GM21515 (cell line): ENCODE results near the gene FMNL2.

Source experiments
- ATAC-seq: cut with Tn5 transposase; IDR thresholded peaks from one replicate; pipeline ENCODE4 v1.9.1; 2021; ENCODE audit not compliant: unreplicated experiment

The FMNL2 gene

GRCh38 chr2:152569186-152569585 lies 234.2 kb downstream of the FMNL2 start:
- no peak for ATAC-seq

GRCh38 chr2:152571048-152571766 lies 236.2 kb downstream of the FMNL2 start:
- ATAC-seq: no peak

GRCh38 chr2:152572031-152572430 lies 237.1 kb downstream of the FMNL2 start:
- no peak for ATAC-seq

GRCh38 chr2:152573168-152573567 lies 238.2 kb downstream of the FMNL2 start:
- peak; percentile 71 for ATAC-seq

- ATAC-seq: no peak
Observed at GRCh38 chr2:152577579-152577978, 242.6 kb downstream of the FMNL2 start.

GRCh38 chr2:152578573-152578972 lies 243.6 kb downstream of the FMNL2 start:
- ATAC-seq: no peak

GRCh38 chr2:152580714-152581113 lies 245.7 kb downstream of the FMNL2 start:
- ATAC-seq: no peak

- no peak for ATAC-seq
Observed at GRCh38 chr2:152581360-152581759, 246.4 kb downstream of the FMNL2 start.

- ATAC-seq: no peak
Observed at GRCh38 chr2:152582081-152582480, 247.1 kb downstream of the FMNL2 start.

- ATAC-seq: no peak
Observed at GRCh38 chr2:152583512-152584229, 248.7 kb downstream of the FMNL2 start.

- no peak for ATAC-seq
Observed at GRCh38 chr2:152584301-152584700, 249.3 kb downstream of the FMNL2 start.

- ATAC-seq: no peak
Observed at GRCh38 chr2:152585830-152586484, 251.0 kb downstream of the FMNL2 start.

- no peak for ATAC-seq
Observed at GRCh38 chr2:152587187-152587947, 252.4 kb downstream of the FMNL2 start.

- no peak for ATAC-seq
Observed at GRCh38 chr2:152588998-152589397, 254.0 kb downstream of the FMNL2 start.

GRCh38 chr2:152594022-152594766 lies 259.2 kb downstream of the FMNL2 start:
- ATAC-seq: peak; percentile 90

GRCh38 chr2:152594792-152595191 lies 259.8 kb downstream of the FMNL2 start:
- no peak for ATAC-seq

GRCh38 chr2:152598975-152599759 lies 264.2 kb downstream of the FMNL2 start:
- ATAC-seq: no peak

- no peak for ATAC-seq
Observed at GRCh38 chr2:152600051-152600657, 265.2 kb downstream of the FMNL2 start.

GRCh38 chr2:152600697-152601096 lies 265.7 kb downstream of the FMNL2 start:
- no peak for ATAC-seq
